ENCODE data around the gene BLID. TPM values are rescaled to one million over a fixed set of nuclear protein-coding genes. Genes with fewer than 3 reads are reported as not detected.

BLID gene
- total RNA-seq, 1 experiment from 2014 or later: not detected

DNA sequence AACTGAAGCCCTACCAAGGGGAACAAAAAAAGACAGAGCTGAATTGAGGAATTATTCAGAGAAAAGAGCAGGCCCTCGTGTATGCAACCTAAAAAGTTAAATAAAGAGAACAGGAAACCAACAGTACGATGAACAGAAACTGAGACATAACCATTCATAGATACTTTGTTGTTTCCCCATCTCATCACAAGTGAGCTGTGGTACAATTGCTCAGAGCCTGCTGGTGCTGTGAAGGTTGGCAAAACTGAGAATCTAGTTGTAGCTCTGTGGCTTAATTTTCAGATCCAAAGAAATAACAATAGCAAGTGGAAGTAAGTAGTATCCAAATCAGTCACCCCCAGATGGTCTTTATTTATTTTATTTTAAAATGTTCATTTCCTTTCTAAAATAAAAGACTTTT, 37.7 kb upstream of the BLID start:
- Mint-ChIP-seq H3K27me3 (ENCODE audit: unreplicated experiment) (peaks cover 15% of the 10 kb centered on the region), H3K9me3 (ENCODE audit: low read depth, unreplicated experiment) (no peaks in the 10 kb centered on the region), H3K36me3 (ENCODE audit: insufficient read depth, unreplicated experiment) (no peaks in the 10 kb centered on the region), H3K27ac (ENCODE audit: unreplicated experiment) (no peak overlapping the region), H3K4me3 (ENCODE audit: low read depth, unreplicated experiment) (no peak overlapping the region), H3K4me1 (ENCODE audit: low read depth, unreplicated experiment) (peaks cover 14% of the 10 kb centered on the region)
- BruUV-seq (replicated peaks): no TSS peak
- intact Hi-C loops (cut with micrococcal nuclease; ENCODE audit: unreplicated experiment): loop anchor here (5.0 kb wide), 1 partner anchor 39 kb away; no protein-coding TSS in a partner anchor
- no peak for DNase-seq
- TF ChIP-seq CTCF (IDR thresholded peaks at IDR 0.05; ENCODE audit: unreplicated experiment): no peak
- CTCF ChIA-PET: interaction anchor here (0.7 kb wide), 1 partner anchor 46 kb away, joined by 7 read pairs; no protein-coding TSS in a partner anchor

DNA sequence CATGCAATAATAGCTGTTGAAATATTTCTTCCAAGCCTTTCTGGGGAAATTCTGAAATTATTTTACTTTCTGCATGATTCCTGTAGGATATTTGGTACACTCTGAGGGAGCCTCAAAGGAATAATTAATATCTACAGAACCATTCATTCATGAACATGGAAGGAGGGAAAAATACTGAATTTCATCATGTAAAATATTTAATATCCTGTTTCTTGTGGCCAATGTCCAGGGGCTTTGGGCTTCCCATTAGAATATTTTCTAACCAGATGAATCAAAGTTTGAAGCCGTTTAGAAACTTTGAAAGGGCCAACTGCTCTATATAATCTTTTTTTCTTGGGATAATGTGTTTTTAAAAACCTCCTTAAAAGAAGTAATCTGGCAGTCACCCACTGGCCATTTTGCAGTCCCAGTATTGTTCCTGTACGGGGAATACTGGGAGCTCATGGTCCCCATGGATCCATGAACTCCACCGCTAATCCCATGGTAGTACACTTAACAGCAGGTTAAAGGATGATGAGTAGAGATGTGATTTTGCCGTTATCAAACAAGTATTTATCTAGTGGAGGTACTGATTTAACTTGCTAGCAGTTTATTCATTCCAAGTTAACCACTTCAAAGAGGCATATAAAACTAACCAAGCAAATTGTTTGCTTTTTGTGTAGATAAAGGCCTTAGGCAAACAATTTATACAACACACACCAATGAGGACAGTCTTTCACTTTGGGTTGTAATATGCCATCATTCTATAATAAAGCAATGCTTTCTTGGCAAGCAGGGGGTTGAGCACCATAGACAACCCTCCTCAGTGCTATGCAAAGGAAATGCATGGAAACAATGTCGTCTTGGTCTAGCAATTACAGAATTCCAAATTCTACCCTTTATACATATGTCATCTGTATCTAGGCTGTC, 34.5 kb upstream of the BLID start:
- CTCF ChIA-PET: interaction anchor here (0.6 kb wide), 1 partner anchor 47 kb away, joined by 3 read pairs; no protein-coding TSS in a partner anchor
- no peaks in the 10 kb centered on the region for H3K9me3 Mint-ChIP-seq (ENCODE audit: low read depth, unreplicated experiment)
- no peaks in the 10 kb centered on the region for H3K36me3 Mint-ChIP-seq (ENCODE audit: insufficient read depth, unreplicated experiment)
- H3K27ac Mint-ChIP-seq (ENCODE audit: unreplicated experiment): no peak overlapping the region
- TF ChIP-seq CTCF (IDR thresholded peaks at IDR 0.05; ENCODE audit: unreplicated experiment): no peak
- H3K4me3 Mint-ChIP-seq (ENCODE audit: low read depth, unreplicated experiment): no peak overlapping the region
- H3K27me3 Mint-ChIP-seq (ENCODE audit: unreplicated experiment): peaks cover 15% of the 10 kb centered on the region
- no peaks in the 10 kb centered on the region for H3K4me1 Mint-ChIP-seq (ENCODE audit: low read depth, unreplicated experiment)
- no peak for DNase-seq
- intact Hi-C loops (cut with micrococcal nuclease; ENCODE audit: unreplicated experiment): loop anchor here (5.0 kb wide), 1 partner anchor 42 kb away; no protein-coding TSS in a partner anchor
- no TSS peak for BruUV-seq (replicated peaks)

GRCh38 chr11:122149202-122149601, 33.2 kb upstream of the BLID start:
- CTCF ChIA-PET: no interaction called here
- no TSS peak for BruUV-seq (replicated peaks)
- intact Hi-C loops (cut with micrococcal nuclease; ENCODE audit: unreplicated experiment): no loop called here
- Mint-ChIP-seq H3K27me3 (ENCODE audit: unreplicated experiment) (peaks cover 15% of the 10 kb centered on the region), H3K9me3 (ENCODE audit: low read depth, unreplicated experiment) (no peaks in the 10 kb centered on the region), H3K27ac (ENCODE audit: unreplicated experiment) (no peak overlapping the region), H3K4me1 (ENCODE audit: low read depth, unreplicated experiment) (no peaks in the 10 kb centered on the region), H3K36me3 (ENCODE audit: insufficient read depth, unreplicated experiment) (no peaks in the 10 kb centered on the region), H3K4me3 (ENCODE audit: low read depth, unreplicated experiment) (no peak overlapping the region)
- no peak for DNase-seq
- no peak for TF ChIP-seq CTCF (IDR thresholded peaks at IDR 0.05; ENCODE audit: unreplicated experiment)

GRCh38 chr11:122146475-122146874, 30.5 kb upstream of the BLID start:
- no peaks in the 10 kb centered on the region for H3K36me3 Mint-ChIP-seq (ENCODE audit: insufficient read depth, unreplicated experiment)
- peaks cover 6% of the 10 kb centered on the region for H3K27me3 Mint-ChIP-seq (ENCODE audit: unreplicated experiment)
- no peaks in the 10 kb centered on the region for H3K9me3 Mint-ChIP-seq (ENCODE audit: low read depth, unreplicated experiment)
- TF ChIP-seq CTCF (IDR thresholded peaks at IDR 0.05; ENCODE audit: unreplicated experiment): no peak
- H3K4me1 Mint-ChIP-seq (ENCODE audit: low read depth, unreplicated experiment): no peaks in the 10 kb centered on the region
- CTCF ChIA-PET: no interaction called here
- H3K4me3 Mint-ChIP-seq (ENCODE audit: low read depth, unreplicated experiment): no peak overlapping the region
- intact Hi-C loops (cut with micrococcal nuclease; ENCODE audit: unreplicated experiment): no loop called here
- DNase-seq: no peak
- no peak overlapping the region for H3K27ac Mint-ChIP-seq (ENCODE audit: unreplicated experiment)
- no TSS peak for BruUV-seq (replicated peaks)

Data from Calu3 (cell line).